DMS53 (cell line): ENCODE data around the gene SLC45A2.
"Not testable (repeated sequence)": the region's sequence is repeated elsewhere in the genome, so short reads cannot be mapped to it uniquely, and the experiment has no call there.

Experiments used
- DNase-seq: peaks from one replicate; lab custom pipeline; 2025; lab: John Stamatoyannopoulos, UW

Gene SLC45A2

DNA sequence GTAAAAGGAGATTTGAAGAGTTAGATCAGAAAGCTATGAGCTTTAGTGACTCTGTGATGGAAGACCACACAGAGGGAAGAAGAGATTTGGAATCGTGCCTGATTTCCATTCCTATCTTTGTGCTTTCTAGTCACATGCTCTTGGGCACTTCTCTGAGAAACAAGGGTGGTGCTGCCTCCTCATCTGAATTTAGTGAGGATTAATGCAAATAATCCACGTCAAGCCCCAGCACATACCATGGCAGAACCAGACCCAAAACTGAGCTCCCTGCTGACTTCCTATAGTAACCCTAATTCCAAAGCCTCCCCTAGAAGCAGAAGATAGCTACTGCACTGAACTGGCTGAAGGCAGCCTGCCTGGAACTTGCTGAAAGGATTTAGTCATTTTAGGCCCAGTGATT, 17.7 kb downstream of the SLC45A2 start:
- DNase-seq: no peak

DNA sequence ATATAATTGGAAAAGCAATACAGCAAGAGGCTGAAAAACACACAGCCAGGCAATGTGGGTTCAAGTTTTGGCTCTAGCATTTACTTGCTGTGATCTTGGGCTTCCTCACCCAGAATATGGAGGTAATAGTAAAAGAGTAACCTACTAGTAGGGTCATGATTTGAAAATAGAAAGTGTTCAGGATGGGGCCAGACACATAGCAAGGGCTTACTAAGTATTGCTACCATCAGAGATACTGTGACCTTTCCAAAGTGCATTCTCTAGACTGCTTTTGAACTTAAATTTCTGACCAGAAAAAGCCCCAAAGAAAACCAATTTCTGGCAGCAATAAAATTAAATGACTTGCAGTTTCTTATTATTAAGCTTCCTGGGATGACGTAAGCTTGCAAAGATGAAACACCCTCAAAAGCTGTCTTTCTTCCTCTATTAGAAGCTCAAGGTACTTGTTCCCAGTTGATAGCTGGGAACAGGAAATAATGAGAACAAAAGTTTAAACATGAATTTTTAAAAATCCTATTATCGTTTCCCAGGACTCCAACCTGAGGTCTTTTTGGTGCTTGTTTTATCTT, 20.3 kb downstream of the SLC45A2 start:
- no peak for DNase-seq

DNA sequence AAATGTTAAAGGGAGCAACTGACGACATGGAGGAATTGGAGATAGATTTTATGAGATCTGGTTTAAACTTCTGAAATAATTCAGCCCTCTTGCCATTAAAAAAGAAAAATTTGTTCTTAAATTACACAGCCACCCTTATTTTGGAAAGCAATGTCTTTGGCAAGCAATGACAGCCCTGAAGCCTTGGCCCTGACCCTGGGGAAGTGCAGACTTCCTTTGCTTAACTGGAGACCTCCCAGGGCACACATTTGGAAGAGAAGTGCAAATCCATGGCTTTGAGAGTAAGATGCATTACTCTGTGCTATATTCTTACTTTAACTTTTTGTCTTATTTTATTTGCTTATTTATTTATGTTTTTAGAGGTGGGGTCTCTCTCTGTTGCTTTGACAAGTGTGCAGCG, 26.3 kb downstream of the SLC45A2 start:
- no peak for DNase-seq

DNA sequence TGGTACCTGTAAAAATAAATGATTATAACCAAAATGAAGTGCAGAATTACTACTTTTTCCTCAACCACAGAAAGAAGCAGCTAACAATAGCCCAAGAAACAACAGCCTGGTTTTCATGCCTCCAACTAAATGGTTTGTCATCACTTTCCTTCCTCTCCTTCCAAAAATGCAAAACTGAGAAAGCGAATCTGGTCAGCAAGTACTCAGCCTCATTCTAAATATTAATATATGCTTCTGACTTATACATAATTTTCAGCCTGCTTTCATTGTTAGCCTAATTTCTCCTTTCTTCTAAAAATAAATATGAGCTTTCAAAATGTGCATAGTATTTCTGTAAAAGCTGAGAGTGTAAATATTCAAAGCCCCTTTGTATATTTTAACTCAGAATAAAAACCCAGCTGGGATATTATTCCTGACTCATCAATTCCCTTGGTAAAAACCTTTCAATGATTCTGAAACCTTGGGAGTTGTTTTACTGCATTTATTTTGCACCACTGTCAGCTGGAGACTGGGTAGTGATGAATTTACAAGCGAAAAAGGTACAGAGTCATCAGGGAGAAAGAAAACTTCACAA, 26.8 kb downstream of the SLC45A2 start:
- no peak for DNase-seq

GRCh38 chr5:33952175-33952574, 32.3 kb downstream of the SLC45A2 start:
- not testable (repeated sequence) for DNase-seq

- DNase-seq: no peak
Measured at GRCh38 chr5:33944543-33945132, 39.9 kb downstream of the SLC45A2 start.

- DNase-seq: no peak
Measured at GRCh38 chr5:33941090-33941489, 43.4 kb downstream of the SLC45A2 start.

DNA sequence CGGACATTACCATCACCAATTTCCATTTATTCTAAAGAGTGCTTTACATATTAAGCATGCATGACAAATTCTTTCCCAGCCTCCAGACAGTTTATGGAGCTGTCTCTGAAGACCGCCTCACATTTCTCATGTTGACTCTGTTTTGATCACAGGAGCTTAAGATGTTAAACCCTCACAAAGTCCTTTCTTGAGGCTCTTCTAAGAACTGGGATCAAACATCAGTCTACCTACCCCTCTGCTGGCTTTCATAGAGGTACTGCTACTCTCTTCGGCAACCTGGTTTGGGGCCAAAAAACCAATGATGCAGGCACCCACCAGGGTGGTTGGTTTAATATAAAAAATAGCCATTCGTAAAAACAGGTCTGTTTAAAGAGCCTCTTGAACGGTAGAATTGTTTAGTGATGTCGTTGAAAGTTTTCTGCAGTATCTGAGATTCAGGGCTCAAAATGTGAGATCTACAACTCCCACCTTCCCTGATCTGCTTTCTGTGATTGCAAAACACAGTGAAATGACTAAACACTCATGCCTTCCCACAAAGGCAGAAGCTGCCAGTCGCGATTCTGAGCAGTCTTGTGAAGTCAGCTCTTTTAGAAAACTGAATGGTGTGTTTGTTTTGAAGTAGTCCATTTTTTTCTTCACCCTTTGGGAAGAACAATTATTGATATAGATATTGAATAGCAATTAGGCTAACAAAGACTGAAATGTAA, 44.8 kb downstream of the SLC45A2 start:
- DNase-seq: no peak

DNA sequence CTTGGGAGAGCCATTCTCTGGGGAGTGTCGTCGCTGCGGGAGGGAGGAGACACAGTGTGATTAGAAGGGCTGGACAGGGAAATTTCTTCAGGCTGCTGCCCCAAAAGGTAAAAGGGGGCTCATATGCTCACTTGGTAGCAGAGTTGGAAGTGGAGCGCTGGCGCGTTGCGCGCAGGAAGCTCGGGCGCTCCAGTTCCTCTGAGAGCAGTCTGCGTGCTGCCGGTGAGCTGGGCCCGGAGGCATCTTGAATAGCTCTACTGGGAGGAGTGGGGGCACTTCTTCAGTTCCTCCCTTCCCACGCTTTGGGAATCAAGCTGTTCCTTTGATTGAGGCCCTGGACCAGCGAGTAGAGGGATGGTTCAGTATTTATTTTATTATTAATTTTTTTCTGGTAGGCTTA, 45.6 kb downstream of the SLC45A2 start:
- no peak for DNase-seq

GRCh38 chr5:33938507-33938796, 46.0 kb downstream of the SLC45A2 start:
- no peak for DNase-seq

GRCh38 chr5:33937707-33938506, 46.6 kb downstream of the SLC45A2 start:
- DNase-seq: no peak

DNA sequence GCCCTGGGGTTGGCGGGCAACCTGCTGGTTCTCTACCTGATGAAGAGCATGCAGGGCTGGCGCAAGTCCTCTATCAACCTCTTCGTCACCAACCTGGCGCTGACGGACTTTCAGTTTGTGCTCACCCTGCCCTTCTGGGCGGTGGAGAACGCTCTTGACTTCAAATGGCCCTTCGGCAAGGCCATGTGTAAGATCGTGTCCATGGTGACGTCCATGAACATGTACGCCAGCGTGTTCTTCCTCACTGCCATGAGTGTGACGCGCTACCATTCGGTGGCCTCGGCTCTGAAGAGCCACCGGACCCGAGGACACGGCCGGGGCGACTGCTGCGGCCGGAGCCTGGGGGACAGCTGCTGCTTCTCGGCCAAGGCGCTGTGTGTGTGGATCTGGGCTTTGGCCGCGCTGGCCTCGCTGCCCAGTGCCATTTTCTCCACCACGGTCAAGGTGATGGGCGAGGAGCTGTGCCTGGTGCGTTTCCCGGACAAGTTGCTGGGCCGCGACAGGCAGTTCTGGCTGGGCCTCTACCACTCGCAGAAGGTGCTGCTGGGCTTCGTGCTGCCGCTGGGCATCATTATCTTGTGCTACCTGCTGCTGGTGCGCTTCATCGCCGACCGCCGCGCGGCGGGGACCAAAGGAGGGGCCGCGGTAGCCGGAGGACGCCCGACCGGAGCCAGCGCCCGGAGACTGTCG, 47.3 kb downstream of the SLC45A2 start:
- DNase-seq: no peak

- no peak for DNase-seq
Measured at GRCh38 chr5:33936381-33937016, 48.0 kb downstream of the SLC45A2 start, which contains the start of gene RXFP3. Gene RXFP3 (plus strand): TSS chr5:33936386. CDS start chr5:33936741, 355 bp downstream.

DNA sequence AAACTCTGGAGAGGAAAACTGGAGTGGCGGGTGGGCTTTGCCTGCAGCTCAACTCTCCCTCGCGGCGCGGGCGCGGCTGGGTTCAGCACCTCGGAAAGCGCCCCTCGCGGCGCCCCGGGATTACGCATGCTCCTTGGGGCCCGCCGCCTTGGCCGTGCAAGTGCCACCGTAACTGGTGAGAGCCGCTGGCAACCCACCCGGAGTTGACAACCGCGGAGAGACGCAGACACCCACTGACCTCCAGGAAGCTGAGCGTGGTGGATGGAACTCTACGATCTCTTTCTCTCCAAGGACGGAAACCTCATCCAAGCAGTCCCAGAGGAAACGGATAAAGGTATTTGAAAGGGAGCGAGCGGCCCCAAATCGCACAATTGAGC, 48.5 kb downstream of the SLC45A2 start:
- peak; percentile 15 for DNase-seq

GRCh38 chr5:33934176-33934575, 50.3 kb downstream of the SLC45A2 start:
- DNase-seq: no peak

- DNase-seq: no peak
Measured at GRCh38 chr5:33933723-33934169, 50.7 kb downstream of the SLC45A2 start.

GRCh38 chr5:33931136-33931535, 53.4 kb downstream of the SLC45A2 start:
- no peak for DNase-seq

- DNase-seq: no peak
Measured at GRCh38 chr5:33929925-33930690, 54.4 kb downstream of the SLC45A2 start.

GRCh38 chr5:33928283-33928682, 56.2 kb downstream of the SLC45A2 start:
- no peak for DNase-seq

GRCh38 chr5:33927685-33928084, 56.8 kb downstream of the SLC45A2 start:
- DNase-seq: no peak

DNA sequence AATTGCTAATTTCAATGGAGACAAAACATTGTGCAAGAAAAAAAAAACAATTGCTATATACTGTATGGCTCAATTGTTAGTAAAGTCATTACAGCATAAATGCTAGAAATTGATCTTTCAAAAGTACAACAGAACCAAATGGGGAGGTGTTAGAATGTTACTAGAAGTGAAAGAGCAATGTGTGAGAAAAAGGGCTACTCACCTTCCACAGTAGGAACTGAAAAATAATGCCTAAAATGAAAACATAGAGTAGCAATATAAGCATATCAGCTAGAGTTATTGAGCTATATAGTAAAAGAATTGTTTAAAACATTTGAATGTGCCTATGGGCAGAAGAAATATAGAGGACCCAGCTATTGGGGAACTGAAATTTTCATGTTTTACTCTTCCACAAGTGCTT, 59.2 kb downstream of the SLC45A2 start:
- no peak for DNase-seq
